Gastroesophageal sphincter (tissue), 3 donors: Measurements from ENCODE around the gene SMAGP.

ENCODE experiments used
- POLR2A ChIP-seq, 2 donors: fragments of 450-650 bp; IDR thresholded peaks; one replicate each; pipeline ENCODE4 v1.6.1; 2017; ENCODE audit warnings: antibody characterized with exemption in 2 of 2, mild to moderate bottlenecking in 2 of 2, moderate library complexity in 1 of 2
- TF ChIP-seq, protein P1 (sequence below), 4 experiments: fragments of 200-600 bp in 2 of 4; fragments of 450-650 bp in 2 of 4; sonication (generic) in 1 of 4; IDR thresholded peaks; one replicate each; pipeline ENCODE4 v1.5.1; 2017 to 2019; ENCODE audit warnings: antibody characterized with exemption in 4 of 4, mild to moderate bottlenecking in 2 of 4, moderate library complexity in 2 of 4

GRCh38 chr12:51247523-51248206 lies 22.6 kb downstream of the SMAGP start:
- TF ChIP-seq, protein P1, sequence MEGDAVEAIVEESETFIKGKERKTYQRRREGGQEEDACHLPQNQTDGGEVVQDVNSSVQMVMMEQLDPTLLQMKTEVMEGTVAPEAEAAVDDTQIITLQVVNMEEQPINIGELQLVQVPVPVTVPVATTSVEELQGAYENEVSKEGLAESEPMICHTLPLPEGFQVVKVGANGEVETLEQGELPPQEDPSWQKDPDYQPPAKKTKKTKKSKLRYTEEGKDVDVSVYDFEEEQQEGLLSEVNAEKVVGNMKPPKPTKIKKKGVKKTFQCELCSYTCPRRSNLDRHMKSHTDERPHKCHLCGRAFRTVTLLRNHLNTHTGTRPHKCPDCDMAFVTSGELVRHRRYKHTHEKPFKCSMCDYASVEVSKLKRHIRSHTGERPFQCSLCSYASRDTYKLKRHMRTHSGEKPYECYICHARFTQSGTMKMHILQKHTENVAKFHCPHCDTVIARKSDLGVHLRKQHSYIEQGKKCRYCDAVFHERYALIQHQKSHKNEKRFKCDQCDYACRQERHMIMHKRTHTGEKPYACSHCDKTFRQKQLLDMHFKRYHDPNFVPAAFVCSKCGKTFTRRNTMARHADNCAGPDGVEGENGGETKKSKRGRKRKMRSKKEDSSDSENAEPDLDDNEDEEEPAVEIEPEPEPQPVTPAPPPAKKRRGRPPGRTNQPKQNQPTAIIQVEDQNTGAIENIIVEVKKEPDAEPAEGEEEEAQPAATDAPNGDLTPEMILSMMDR (IDR thresholded peaks at IDR 0.05): no peak
- TF ChIP-seq POLR2A (IDR thresholded peaks at IDR 0.05): no peak
